ENCODE results near the gene C5orf15.

C5orf15 gene

GRCh38 chr5:133993185-133993936, 24.9 kb upstream of the C5orf15 start:
- TF ChIP-seq, protein P1, sequence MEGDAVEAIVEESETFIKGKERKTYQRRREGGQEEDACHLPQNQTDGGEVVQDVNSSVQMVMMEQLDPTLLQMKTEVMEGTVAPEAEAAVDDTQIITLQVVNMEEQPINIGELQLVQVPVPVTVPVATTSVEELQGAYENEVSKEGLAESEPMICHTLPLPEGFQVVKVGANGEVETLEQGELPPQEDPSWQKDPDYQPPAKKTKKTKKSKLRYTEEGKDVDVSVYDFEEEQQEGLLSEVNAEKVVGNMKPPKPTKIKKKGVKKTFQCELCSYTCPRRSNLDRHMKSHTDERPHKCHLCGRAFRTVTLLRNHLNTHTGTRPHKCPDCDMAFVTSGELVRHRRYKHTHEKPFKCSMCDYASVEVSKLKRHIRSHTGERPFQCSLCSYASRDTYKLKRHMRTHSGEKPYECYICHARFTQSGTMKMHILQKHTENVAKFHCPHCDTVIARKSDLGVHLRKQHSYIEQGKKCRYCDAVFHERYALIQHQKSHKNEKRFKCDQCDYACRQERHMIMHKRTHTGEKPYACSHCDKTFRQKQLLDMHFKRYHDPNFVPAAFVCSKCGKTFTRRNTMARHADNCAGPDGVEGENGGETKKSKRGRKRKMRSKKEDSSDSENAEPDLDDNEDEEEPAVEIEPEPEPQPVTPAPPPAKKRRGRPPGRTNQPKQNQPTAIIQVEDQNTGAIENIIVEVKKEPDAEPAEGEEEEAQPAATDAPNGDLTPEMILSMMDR (IDR thresholded peaks at IDR 0.05): no peak
- Histone ChIP-seq H3K27ac (no peak overlapping the region), H3K4me3 (no peak overlapping the region)
- DNase-seq (ENCODE audit: low spot score): no peak

- no peak for DNase-seq (ENCODE audit: low spot score)
- H3K4me3 ChIP-seq: no peak overlapping the region
- TF ChIP-seq, protein P1 (IDR thresholded peaks at IDR 0.05): no peak
- H3K27ac ChIP-seq: peak overlapping the region in 1 of 2 donors; percentile 23
Measured at GRCh38 chr5:133992429-133993155, 24.2 kb upstream of the C5orf15 start.

GRCh38 chr5:133991171-133991910, 22.9 kb upstream of the C5orf15 start:
- no peak overlapping the region for H3K27ac ChIP-seq
- TF ChIP-seq, protein P1 (IDR thresholded peaks at IDR 0.05): no peak
- DNase-seq (ENCODE audit: low spot score): no peak
- H3K4me3 ChIP-seq: no peak overlapping the region

DNA sequence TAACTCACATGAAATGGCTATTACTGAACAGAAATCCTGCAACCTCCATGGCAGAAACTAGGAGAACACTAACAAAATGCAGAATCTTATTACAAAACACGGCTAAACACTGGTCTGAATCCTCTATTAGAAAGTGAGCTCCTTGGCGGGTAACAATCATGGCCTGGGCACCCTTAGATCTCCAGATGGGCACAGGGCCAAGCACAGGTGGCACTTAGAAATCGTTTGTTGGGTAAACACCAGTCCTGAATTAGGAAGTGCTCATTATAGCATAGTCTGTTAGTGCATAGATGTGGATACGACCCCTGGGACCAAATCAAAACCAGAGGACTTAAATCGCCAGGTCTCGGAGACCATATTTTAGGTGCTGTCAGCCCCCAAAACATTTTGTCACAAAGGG, 22.0 kb upstream of the C5orf15 start:
- no peak overlapping the region for H3K27ac ChIP-seq

DNA sequence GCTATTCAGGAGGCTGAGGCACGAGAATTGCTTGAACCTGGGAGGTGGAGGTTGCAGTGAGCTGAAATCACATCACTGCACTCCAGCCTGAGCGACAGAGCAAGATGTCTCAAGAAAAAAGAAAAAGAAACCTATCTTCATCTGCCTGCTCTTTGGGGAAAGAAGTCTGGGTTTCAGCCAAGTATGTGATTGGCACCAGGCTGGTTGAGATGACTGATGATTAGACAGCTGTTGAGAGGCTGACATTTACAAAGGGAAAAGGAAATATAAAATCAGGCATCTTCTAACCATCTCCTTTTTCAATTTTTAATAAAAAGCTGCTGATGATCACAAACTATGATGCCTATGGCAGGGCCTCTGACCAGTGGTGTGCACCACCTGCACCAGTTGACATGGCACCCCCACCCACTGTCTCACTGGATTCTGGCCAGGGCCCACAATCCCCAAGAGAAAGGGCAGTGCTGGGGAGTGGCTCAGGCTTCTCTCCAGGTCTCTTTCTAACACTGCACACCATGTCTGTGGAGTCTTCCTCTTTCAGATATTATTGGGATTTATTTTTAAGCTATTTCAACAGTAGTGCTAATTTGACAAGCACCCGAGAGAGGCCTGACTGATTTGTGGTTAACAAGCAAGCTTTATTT, 17.2 kb upstream of the C5orf15 start:
- H3K4me3 ChIP-seq: no peak overlapping the region
- TF ChIP-seq, protein P1 (IDR thresholded peaks at IDR 0.05): no peak
- DNase-seq (ENCODE audit: low spot score): no peak
- no peak overlapping the region for H3K27ac ChIP-seq

More for the DNA sequence above, 22.0 kb upstream of the C5orf15 start:
- DNase-seq (ENCODE audit: low spot score): no peak
- TF ChIP-seq, protein P1 (IDR thresholded peaks at IDR 0.05): no peak
- no peak overlapping the region for H3K4me3 ChIP-seq

DNA sequence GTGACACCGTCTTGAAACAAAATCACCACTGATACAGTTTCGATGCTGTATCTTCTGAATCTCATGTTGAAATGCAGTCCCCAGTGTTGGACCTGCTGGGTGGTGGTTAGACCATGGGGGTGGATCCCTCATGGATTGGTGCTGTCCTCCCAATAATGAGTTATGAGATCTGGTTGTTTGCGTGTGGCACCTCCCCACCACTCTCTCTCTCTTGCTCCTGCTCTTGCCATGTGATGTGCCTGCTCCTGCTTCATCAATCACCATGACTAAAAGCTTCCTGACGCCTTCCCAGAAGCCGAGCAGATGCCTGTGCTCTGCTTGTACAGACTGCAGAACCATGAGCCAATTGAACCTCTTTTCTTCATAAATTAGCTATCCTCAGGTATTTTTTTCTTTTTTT, 15.2 kb upstream of the C5orf15 start:
- H3K4me3 ChIP-seq: no peak overlapping the region
- no peak overlapping the region for H3K27ac ChIP-seq
- TF ChIP-seq, protein P1 (IDR thresholded peaks at IDR 0.05): no peak
- no peak for DNase-seq (ENCODE audit: low spot score)

All from coronary artery (tissue), 2 donors.